Endothelial cell of umbilical vein (primary cell): ENCODE data around the gene MTMR3. TPM values are rescaled to one million over a fixed set of nuclear protein-coding genes. Genes with fewer than 3 reads are reported as not detected.
"Not testable (repeated sequence)": the region's sequence is repeated elsewhere in the genome, so short reads cannot be mapped to it uniquely, and the experiment has no call there.

Experiments used
- BruUV-seq: library from RNA; stranded (reverse); fragments of 400-500 nt; replicated peaks from 2 replicates; lab custom pipeline; 2021; lab: Mats Ljungman, UMichigan
- CTCF ChIA-PET: fragments of 300-600, 350-600 bp; sonication (Branson Sonifier 250); formaldehyde crosslinking; loops from one replicate; lab custom pipeline; 2021; ENCODE audit warnings: antibody characterized with exemption, inconsistent platforms; lab: Charles Lee
- POLR2A ChIA-PET: fragments of 300-600, 350-600 bp; sonication (Branson Sonifier 250); formaldehyde crosslinking; loops from one replicate; lab custom pipeline; 2021; ENCODE audit warnings: antibody characterized with exemption, inconsistent platforms; lab: Charles Lee
- DNase-seq: peaks from one replicate; pipeline ENCODE4 v3.0.0-alpha.2; 2011; ENCODE audit warnings: low read depth, low spot score
- FAIRE-seq: peaks from 2 replicates; lab custom pipeline; 2011; peaks lifted over from hg19 to GRCh38; lab: Jason Lieb, UNC
- H2AFZ ChIP-seq: 2 replicates; pipeline ENCODE4 v1.6.0; 2012; ENCODE audit warnings: low read depth, low read length, control low read depth, inconsistent platforms
- H3K27ac ChIP-seq: 2 replicates; pipeline ENCODE4 v1.5.1; 2011; ENCODE audit warnings: low read depth, mild to moderate bottlenecking, control low read depth, low read length, moderate library complexity; ENCODE audit not compliant: insufficient read depth
- H3K27me3 ChIP-seq, 2 experiments: 2 replicates each; pipeline versions ENCODE4 v1.6.0 to v1.6.1; 2011; ENCODE audit warnings: low read length in 2 of 2, mixed read lengths in 1 of 2; ENCODE audit not compliant: control insufficient read depth in 2 of 2, insufficient read depth in 2 of 2
- H3K36me3 ChIP-seq, 2 experiments: 2 replicates in 1 of 2; 3 replicates in 1 of 2; pipeline ENCODE4 v1.5.1; 2011; ENCODE audit warnings: low read length in 2 of 2, mild to moderate bottlenecking in 1 of 2, moderate library complexity in 1 of 2; ENCODE audit not compliant: control insufficient read depth in 2 of 2, insufficient read depth in 2 of 2; ENCODE audit errors: extremely low read depth in 1 of 2
- H3K4me1 ChIP-seq: 3 replicates; pipeline ENCODE4 v1.5.1; 2011; ENCODE audit warnings: mild to moderate bottlenecking, low read length; ENCODE audit not compliant: control insufficient read depth, insufficient read depth; ENCODE audit errors: extremely low read depth
- H3K4me2 ChIP-seq: 2 replicates; pipeline ENCODE4 v1.6.1; 2011; ENCODE audit warnings: low read length, control low read depth, mixed read lengths; ENCODE audit not compliant: insufficient read depth
- H3K4me3 ChIP-seq, 3 experiments: fragments of 200-600 bp in 1 of 3; sonication (generic), shearing (Covaris generic) in 1 of 3; replicated peaks in 1 of 3; 2 replicates each; pipeline ENCODE4 v1.5.1; 2011 to 2016; ENCODE audit warnings: control low read depth in 3 of 3, low read length in 3 of 3, mild to moderate bottlenecking in 2 of 3, inconsistent platforms in 1 of 3, low read depth in 1 of 3, moderate library complexity in 1 of 3; ENCODE audit not compliant: insufficient read depth in 1 of 3
- H3K79me2 ChIP-seq: 2 replicates; pipeline ENCODE4 v1.6.0; 2012; ENCODE audit warnings: low read length, inconsistent platforms; ENCODE audit not compliant: control insufficient read depth, insufficient read depth
- H3K9ac ChIP-seq: replicated peaks from 2 replicates; pipeline ENCODE3; 2011; ENCODE audit warnings: low read length, control low read depth; ENCODE audit not compliant: insufficient read depth; ENCODE audit errors: extremely low read depth
- H3K9me1 ChIP-seq: replicated peaks from 3 replicates; pipeline ENCODE4 v1.6.0; 2011; ENCODE audit warnings: mild to moderate bottlenecking, low read length; ENCODE audit not compliant: control insufficient read depth, insufficient read depth; ENCODE audit errors: extremely low read depth
- H3K9me3 ChIP-seq: replicated peaks from 2 replicates; pipeline ENCODE4 v1.5.1; 2012; ENCODE audit warnings: low read length, inconsistent platforms; ENCODE audit not compliant: control insufficient read depth, insufficient read depth
- H4K20me1 ChIP-seq: replicated peaks from 2 replicates; pipeline ENCODE3; 2011; ENCODE audit warnings: mild to moderate bottlenecking, low read length; ENCODE audit not compliant: control insufficient read depth, insufficient read depth; ENCODE audit errors: extremely low read depth
- EZH2 ChIP-seq: IDR thresholded peaks from 2 replicates; pipeline ENCODE4 v1.6.1; 2012; ENCODE audit warnings: borderline replicate concordance, low read depth, mild to moderate bottlenecking, moderate library complexity, low read length, inconsistent platforms; ENCODE audit not compliant: severe bottlenecking
- FOS ChIP-seq: IDR thresholded peaks from 2 replicates; pipeline ENCODE4 v1.6.1; 2011; ENCODE audit warnings: mild to moderate bottlenecking, low read length, moderate library complexity, borderline replicate concordance; ENCODE audit not compliant: insufficient read depth
- GATA2 ChIP-seq: IDR thresholded peaks from 2 replicates; pipeline ENCODE4 v1.7.0; 2011; ENCODE audit warnings: low read depth, mild to moderate bottlenecking, moderate library complexity, mixed read lengths, low read length; ENCODE audit not compliant: insufficient read length, insufficient read depth
- JUN ChIP-seq: IDR thresholded peaks from 2 replicates; pipeline ENCODE4 v1.6.1; 2011; ENCODE audit warnings: borderline replicate concordance, low read depth; ENCODE audit not compliant: insufficient read length, insufficient read depth
- POLR2A ChIP-seq: IDR thresholded peaks from 2 replicates; pipeline ENCODE4 v1.6.1; 2012; ENCODE audit warnings: low read depth, mild to moderate bottlenecking, control low read depth, low read length
- dilution Hi-C: fragments of 300-500 bp; cut with MboI; formaldehyde crosslinking; loops from one replicate; pipeline ENCODE4 v1.15.0; 2019; ENCODE audit warnings: low sequenced_read_pairs; ENCODE audit not compliant: extremely low pct_ligation_motif_present
- intact Hi-C: fragments of 100-400 bp; cut with micrococcal nuclease; formaldehyde crosslinking; loops from one replicate; pipeline ENCODE4 v1.10.0; 2022
- polyA plus RNA-seq, 4 experiments: library from polyadenylated mRNA; depleted of rRNA in 3 of 4; stranded (reverse) in 3 of 4; unstranded in 1 of 4; fragments of >200 nt; gene quantifications; 2 replicates each; pipeline versions ENCODE4 v1.2.1 to v1.2.3, GENCODE V29; 2011 to 2012; ENCODE audit warnings: missing spikeins in 1 of 4
- total RNA-seq: library from RNA; stranded (reverse); gene quantifications from 2 replicates; pipeline ENCODE4 v1.2.3, GENCODE V29; 2021

Gene MTMR3
- total and polyA plus RNA-seq, 2 donors (not counting 3 experiments of a cell fraction or from before 2014, with no cell fraction given) = 30.1 to 36.5 TPM

GRCh38 chr22:29865572-29865971 is 17.4 kb upstream of the MTMR3 start:
- H3K4me3 ChIP-seq, H3K9me1 ChIP-seq, H3K9me3 ChIP-seq, H3K27me3 ChIP-seq, intact Hi-C loops, dilution Hi-C loops, FAIRE-seq, H3K4me2 ChIP-seq, H3K27ac ChIP-seq, H4K20me1 ChIP-seq, DNase-seq, H3K79me2 ChIP-seq, H2AFZ ChIP-seq, H3K9ac ChIP-seq, H3K36me3 ChIP-seq, H3K4me1 ChIP-seq, BruUV-seq: not testable (repeated sequence)
- POLR2A ChIA-PET = interaction anchor here (0.5 kb wide), 1 partner anchor 14 kb away, joined by 3 read pairs; no protein-coding TSS in a partner anchor
- CTCF ChIA-PET = interaction anchor here (1.0 to 1.1 kb wide), 2 partner anchors 9 to 16 kb away, joined by 3 read pairs; no protein-coding TSS in a partner anchor

GRCh38 chr22:29867260-29867659 is 15.7 kb upstream of the MTMR3 start:
- H3K4me2 ChIP-seq = no peak overlapping the region
- FAIRE-seq = no peak
- no peaks in the 10 kb centered on the region for H3K9me3 ChIP-seq
- no peak overlapping the region for H3K4me3 ChIP-seq
- no peaks in the 10 kb centered on the region for H3K9me1 ChIP-seq
- no peak overlapping the region for H3K27ac ChIP-seq
- H3K9ac ChIP-seq = no peak overlapping the region
- POLR2A ChIA-PET = no interaction called here
- DNase-seq = no peak
- H2AFZ ChIP-seq = no peak overlapping the region
- no peaks in the 10 kb centered on the region for H4K20me1 ChIP-seq
- H3K36me3 ChIP-seq = no peaks in the 10 kb centered on the region
- TF ChIP-seq GATA2 (no peak), FOS (no peak), JUN (no peak), EZH2 (no peak), POLR2A (no peak)
- dilution Hi-C loops = no loop called here
- BruUV-seq = no TSS peak
- no peaks in the 10 kb centered on the region for H3K4me1 ChIP-seq
- CTCF ChIA-PET = no interaction called here
- H3K27me3 ChIP-seq = peaks cover 0 to 3% of the 10 kb centered on the region in 2 experiments
- intact Hi-C loops = no loop called here
- H3K79me2 ChIP-seq = no peaks in the 10 kb centered on the region
